NCI-H748 treated with DMSO at 0.1 percent for 48 hours (cell line): ENCODE data around the gene SRRM5.
"Not testable (repeated sequence)": the region's sequence is repeated elsewhere in the genome, so short reads cannot be mapped to it uniquely, and the experiment has no call there.

ENCODE experiments used
- DNase-seq: peaks from one replicate; lab custom pipeline; 2025; lab: John Stamatoyannopoulos, UW

The SRRM5 gene

GRCh38 chr19:43616306-43616705 lies 4.4 kb downstream of the SRRM5 start:
- DNase-seq = no peak

DNA sequence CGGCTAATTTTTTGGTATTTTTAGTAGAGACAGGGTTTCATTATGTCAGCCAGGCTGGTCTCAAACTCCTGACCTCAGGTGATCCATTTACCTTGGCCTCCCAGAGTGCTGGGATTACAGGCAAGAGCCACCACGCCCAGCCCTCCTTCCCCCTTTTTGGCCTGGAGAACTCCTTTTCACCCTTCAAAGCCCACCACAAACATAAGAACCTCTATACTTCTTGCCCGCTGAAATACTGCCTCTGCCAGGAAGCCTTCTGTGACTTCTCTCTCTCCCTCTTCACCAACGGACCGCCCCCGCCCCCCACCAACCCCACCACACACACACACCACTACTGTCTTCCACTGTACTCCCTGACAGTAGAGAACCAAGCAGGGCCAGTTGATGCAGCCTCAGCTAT lies 5.1 kb downstream of the SRRM5 start:
- no peak for DNase-seq

DNA sequence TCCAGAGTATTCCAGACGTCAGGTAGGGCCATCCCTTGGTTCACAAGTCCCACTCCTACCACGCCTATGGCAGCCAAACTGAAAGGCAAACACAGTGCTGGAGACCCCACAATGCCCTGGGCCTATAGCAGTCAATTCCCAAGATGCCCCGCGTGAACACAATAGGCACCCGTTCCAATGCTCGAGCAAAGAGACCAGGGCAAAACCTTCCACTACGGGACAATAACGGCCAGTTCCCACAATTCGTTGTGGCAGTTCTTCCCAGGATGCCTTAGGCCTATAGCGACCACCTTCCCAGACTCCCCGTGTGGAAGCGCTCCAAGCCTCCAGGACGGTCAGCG lies 7.0 kb downstream of the SRRM5 start:
- DNase-seq = peak; percentile 82

DNA sequence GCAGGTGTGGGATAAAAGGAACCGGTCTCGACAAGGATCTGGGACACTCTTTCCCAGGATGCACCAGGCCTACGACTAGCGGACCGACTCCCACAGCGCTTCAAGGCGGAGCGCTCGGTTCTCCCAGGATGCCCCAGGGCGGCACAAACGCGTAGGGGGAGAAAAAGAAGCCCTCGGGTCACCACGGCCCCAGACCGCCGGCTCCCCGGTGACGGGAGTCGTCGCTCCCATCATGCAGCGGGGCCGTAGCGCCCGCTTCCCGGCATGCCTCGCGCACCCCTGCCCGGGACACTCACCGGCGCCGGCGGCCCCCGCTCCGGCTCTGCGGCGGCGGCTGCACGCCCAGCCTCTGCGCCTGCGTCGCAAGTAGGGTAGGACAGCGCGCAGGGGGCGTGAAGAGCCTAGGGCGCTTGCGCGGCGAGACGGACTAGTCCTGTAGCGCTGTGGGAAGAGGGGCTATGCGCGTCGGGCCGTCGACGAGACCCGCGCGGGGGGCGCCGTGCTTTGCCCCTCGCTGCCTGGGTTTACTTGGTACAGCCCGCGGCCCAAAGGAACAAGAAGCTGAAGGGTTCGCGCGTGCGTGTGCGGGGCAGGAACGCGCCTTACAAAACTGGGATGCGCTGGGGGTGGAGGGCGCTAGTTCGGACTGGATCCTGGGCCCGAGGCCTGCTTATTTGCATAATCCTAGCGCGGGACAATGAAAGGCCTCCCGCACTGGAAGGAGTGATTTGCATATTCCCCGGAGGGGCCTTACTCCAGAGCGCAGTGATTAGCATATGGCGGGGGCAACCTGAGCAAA lies 7.6 kb downstream of the SRRM5 start, which contains the start of gene ZNF428:
ZNF428 (minus strand) TSS at position 368 of the 799 bp plus-strand sequence. CDS start 5,325 bp downstream, outside the sequence.
- peak; percentile 90 for DNase-seq

GRCh38 chr19:43620061-43621001 lies 8.4 kb downstream of the SRRM5 start:
- no peak for DNase-seq

GRCh38 chr19:43622070-43622469 lies 10.2 kb downstream of the SRRM5 start:
- no peak for DNase-seq

DNA sequence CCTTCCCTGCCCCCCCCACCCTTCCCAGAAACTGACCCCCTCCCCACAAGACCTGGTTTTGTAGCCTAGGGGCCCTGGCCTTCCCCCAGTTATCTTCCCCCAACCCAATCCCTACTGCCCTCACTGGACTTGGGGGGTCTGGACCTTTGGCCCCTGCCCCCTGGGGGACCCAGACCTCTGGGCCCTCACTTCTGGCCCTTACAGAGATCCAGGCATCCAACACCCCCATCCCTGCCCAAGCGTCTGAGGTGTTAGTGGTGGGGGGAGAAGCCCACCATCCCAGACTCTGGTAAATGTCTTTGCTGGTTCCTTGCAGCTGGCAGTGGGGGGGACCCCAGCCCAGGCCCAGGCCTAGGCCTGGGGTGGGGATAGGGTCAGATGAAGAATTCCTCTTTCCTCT lies 11.1 kb downstream of the SRRM5 start:
- no peak for DNase-seq

- no peak for DNase-seq
These were observed 12.2 kb downstream of the SRRM5 start for GRCh38 chr19:43623889-43624670.

- DNase-seq = no peak
These were observed 13.0 kb downstream of the SRRM5 start for GRCh38 chr19:43624933-43625332.

- no peak for DNase-seq
These were observed 14.2 kb downstream of the SRRM5 start for GRCh38 chr19:43625918-43626579.

- no peak for DNase-seq
These were observed 14.9 kb downstream of the SRRM5 start for GRCh38 chr19:43626838-43627237.

GRCh38 chr19:43628646-43629326 lies 16.9 kb downstream of the SRRM5 start:
- DNase-seq = no peak

GRCh38 chr19:43631491-43631890 lies 19.6 kb downstream of the SRRM5 start:
- no peak for DNase-seq

- DNase-seq = no peak
These were observed 21.6 kb downstream of the SRRM5 start for GRCh38 chr19:43633520-43633919.

GRCh38 chr19:43634068-43634467 lies 22.2 kb downstream of the SRRM5 start:
- no peak for DNase-seq

GRCh38 chr19:43634506-43634871 lies 22.6 kb downstream of the SRRM5 start:
- DNase-seq = no peak

- DNase-seq = no peak
These were observed 23.1 kb downstream of the SRRM5 start for GRCh38 chr19:43634872-43635560.

DNA sequence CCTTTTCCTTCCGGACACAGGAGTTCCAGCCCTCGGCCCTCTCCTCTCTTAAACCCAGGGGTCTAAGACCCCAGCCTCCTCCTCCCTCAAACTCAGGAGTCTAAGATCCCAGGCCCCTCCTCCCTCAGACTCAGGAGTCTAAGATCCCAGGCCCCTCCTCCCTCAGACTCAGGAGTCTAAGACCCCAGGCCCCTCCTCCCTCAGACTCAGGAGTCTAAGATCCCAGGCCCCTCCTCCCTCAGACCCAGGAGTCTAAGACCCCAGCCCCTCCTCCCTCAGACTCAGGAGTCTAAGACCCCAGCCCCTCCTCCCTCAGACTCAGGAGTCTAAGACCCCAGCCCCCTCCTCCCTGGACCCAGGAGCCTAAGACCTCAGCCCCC lies 23.7 kb downstream of the SRRM5 start:
- DNase-seq = not testable (repeated sequence)

DNA sequence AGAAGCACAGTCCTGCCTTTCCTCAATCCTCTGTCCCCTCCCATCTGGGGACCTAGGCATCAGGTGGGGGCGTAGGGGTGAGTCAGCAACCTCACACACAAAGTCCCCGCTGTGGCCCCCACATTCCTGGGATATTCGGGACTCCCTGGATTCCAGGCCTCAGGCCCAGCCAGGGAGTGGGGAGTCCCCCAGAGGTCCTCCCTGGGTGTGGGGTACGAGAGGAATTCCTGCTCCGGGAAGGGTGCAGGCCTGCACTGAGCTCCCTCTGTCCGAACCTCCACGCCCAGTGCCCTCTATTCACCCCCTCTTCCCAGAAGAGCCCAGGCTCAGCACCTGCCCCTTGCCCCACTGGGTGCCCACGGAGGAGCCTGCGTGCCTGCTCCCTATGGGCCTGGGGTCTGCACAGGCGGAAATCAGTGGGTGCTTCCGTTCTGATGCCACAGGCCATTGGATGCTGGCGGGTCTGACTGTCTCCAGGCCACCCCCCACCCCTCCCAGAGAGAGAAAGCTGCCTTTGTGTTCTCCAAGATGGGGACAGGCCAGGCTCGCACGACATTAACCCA lies 24.3 kb downstream of the SRRM5 start:
- no peak for DNase-seq
